DND-41 (cell line): ENCODE results near the gene RIN1.

ENCODE experiments used
- ATAC-seq: fragments of 200-7000 bp; cut with Tn5 transposase; 3 replicates; pipeline ENCODE4 v1.9.1; 2021; ENCODE audit warnings: low read depth; ENCODE audit not compliant: insufficient read depth
- DNase-seq: peaks from one replicate; pipeline ENCODE4 v3.0.0-alpha.2; 2020
- H2AFZ ChIP-seq: 2 replicates; pipeline ENCODE4 v1.6.0; 2012; ENCODE audit warnings: low read depth, low read length
- H3K27ac ChIP-seq: 2 replicates; pipeline ENCODE4 v1.5.1; 2012; ENCODE audit warnings: low read length, inconsistent platforms
- H3K27me3 ChIP-seq: fragments of 200-600 bp; sonication (generic); 2 replicates; pipeline ENCODE4 v1.6.0; 2012; ENCODE audit warnings: low read length, mild to moderate bottlenecking, inconsistent platforms; ENCODE audit not compliant: insufficient read depth, poor library complexity
- H3K36me3 ChIP-seq: 2 replicates; pipeline ENCODE4 v1.5.1; 2012; ENCODE audit warnings: low read length, inconsistent platforms; ENCODE audit not compliant: insufficient read depth
- H3K4me1 ChIP-seq: 2 replicates; pipeline ENCODE4 v1.5.1; 2012; ENCODE audit warnings: mild to moderate bottlenecking, low read length; ENCODE audit not compliant: insufficient read depth
- H3K4me2 ChIP-seq: 2 replicates; pipeline ENCODE4 v1.6.0; 2012; ENCODE audit warnings: mild to moderate bottlenecking, moderate library complexity, low read length, inconsistent platforms; ENCODE audit not compliant: insufficient read depth
- H3K4me3 ChIP-seq, 2 experiments: fragments of 200-600 bp in 1 of 2; shearing (Covaris generic) in 1 of 2; 2 replicates each; pipeline ENCODE4 v1.5.1; 2012 to 2016; ENCODE audit warnings: inconsistent platforms in 2 of 2, low read length in 2 of 2, mild to moderate bottlenecking in 2 of 2, low read depth in 1 of 2, moderate library complexity in 1 of 2
- H3K79me2 ChIP-seq: 2 replicates; pipeline ENCODE4 v1.6.0; 2012; ENCODE audit warnings: low read length, inconsistent platforms; ENCODE audit not compliant: insufficient read depth
- H3K9ac ChIP-seq: 2 replicates; pipeline ENCODE4 v1.6.0; 2012; ENCODE audit warnings: low read depth, mild to moderate bottlenecking, inconsistent platforms, low read length, moderate library complexity
- H3K9me3 ChIP-seq: 2 replicates; pipeline ENCODE4 v1.5.1; 2012; ENCODE audit warnings: low read length, moderate library complexity, mild to moderate bottlenecking, inconsistent platforms; ENCODE audit not compliant: insufficient read depth, severe bottlenecking
- H4K20me1 ChIP-seq: 2 replicates; pipeline ENCODE4 v1.6.0; 2012; ENCODE audit warnings: low read length; ENCODE audit not compliant: insufficient read depth
- EZH2 ChIP-seq: IDR thresholded peaks from 3 replicates; pipeline ENCODE4 v1.6.1; 2012; ENCODE audit warnings: borderline replicate concordance, low read depth, mild to moderate bottlenecking, moderate library complexity, low read length, inconsistent platforms; ENCODE audit not compliant: severe bottlenecking
- TF ChIP-seq, protein P1 (sequence below): IDR thresholded peaks from 2 replicates; pipeline ENCODE4 v1.5.1; 2012; ENCODE audit warnings: borderline replicate concordance, low read length, moderate library complexity, mild to moderate bottlenecking; ENCODE audit not compliant: poor library complexity, severe bottlenecking; ENCODE audit errors: extremely low read depth

Gene RIN1

DNA sequence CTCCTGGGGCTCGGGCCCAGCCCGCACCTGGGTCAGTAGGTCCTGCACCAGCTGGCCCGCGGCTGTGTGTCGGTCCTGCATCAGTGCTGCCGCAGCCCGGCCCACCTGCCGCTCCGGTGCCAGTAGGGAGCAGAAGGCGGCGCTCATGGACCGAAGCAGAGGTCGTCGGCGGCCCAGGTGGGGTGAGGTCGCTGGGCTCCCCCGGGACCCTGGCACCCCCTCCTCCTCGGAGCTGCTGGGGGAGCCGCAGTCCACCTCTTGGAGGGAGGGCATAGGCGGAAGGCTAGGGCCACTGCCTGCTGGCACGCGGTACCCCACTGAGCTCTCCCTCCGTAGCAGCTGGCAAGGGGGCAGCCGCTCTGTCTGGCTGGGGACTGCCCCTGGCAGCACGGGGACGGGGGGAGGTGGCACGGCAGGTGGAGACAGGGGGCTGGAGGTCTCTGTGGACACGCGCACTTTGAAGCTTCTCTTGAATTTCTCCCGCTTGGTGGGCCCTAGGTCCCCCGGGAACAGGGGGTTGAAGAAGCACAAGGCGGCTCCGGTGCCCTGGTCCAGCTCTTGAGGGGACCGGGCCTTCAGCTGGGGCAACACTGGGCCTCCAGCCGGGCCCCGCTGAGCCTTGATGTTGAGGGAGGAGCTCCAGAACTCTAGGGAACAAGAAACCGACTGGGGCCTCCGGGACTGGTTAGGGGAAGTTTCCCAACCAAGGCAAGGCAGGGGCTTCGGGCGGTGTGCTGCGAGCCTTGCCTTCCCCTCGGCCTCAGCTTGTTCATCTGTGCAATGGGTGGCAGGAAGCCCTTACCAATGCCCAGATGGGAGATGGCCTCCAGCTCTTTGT is 1.4 kb downstream of the RIN1 start:
- no peaks in the 10 kb centered on the region for H3K4me1 ChIP-seq
- H4K20me1 ChIP-seq: peaks cover 11% of the 10 kb centered on the region; the same call in 1 of the 2 replicates
- no peaks in the 10 kb centered on the region for H3K9me3 ChIP-seq
- no peak overlapping the region for H3K4me2 ChIP-seq
- no peak overlapping the region for H3K27ac ChIP-seq
- ATAC-seq (no peak), DNase-seq (no peak)
- H3K9ac ChIP-seq: no peak overlapping the region
- H3K27me3 ChIP-seq: no peaks in the 10 kb centered on the region
- no peak overlapping the region for H3K4me3 ChIP-seq
- no peaks in the 10 kb centered on the region for H3K79me2 ChIP-seq
- TF ChIP-seq, protein P1, sequence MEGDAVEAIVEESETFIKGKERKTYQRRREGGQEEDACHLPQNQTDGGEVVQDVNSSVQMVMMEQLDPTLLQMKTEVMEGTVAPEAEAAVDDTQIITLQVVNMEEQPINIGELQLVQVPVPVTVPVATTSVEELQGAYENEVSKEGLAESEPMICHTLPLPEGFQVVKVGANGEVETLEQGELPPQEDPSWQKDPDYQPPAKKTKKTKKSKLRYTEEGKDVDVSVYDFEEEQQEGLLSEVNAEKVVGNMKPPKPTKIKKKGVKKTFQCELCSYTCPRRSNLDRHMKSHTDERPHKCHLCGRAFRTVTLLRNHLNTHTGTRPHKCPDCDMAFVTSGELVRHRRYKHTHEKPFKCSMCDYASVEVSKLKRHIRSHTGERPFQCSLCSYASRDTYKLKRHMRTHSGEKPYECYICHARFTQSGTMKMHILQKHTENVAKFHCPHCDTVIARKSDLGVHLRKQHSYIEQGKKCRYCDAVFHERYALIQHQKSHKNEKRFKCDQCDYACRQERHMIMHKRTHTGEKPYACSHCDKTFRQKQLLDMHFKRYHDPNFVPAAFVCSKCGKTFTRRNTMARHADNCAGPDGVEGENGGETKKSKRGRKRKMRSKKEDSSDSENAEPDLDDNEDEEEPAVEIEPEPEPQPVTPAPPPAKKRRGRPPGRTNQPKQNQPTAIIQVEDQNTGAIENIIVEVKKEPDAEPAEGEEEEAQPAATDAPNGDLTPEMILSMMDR: no peak
- no peak for TF ChIP-seq EZH2
- no peak overlapping the region for H2AFZ ChIP-seq
- H3K36me3 ChIP-seq: peaks cover 31% of the 10 kb centered on the region

DNA sequence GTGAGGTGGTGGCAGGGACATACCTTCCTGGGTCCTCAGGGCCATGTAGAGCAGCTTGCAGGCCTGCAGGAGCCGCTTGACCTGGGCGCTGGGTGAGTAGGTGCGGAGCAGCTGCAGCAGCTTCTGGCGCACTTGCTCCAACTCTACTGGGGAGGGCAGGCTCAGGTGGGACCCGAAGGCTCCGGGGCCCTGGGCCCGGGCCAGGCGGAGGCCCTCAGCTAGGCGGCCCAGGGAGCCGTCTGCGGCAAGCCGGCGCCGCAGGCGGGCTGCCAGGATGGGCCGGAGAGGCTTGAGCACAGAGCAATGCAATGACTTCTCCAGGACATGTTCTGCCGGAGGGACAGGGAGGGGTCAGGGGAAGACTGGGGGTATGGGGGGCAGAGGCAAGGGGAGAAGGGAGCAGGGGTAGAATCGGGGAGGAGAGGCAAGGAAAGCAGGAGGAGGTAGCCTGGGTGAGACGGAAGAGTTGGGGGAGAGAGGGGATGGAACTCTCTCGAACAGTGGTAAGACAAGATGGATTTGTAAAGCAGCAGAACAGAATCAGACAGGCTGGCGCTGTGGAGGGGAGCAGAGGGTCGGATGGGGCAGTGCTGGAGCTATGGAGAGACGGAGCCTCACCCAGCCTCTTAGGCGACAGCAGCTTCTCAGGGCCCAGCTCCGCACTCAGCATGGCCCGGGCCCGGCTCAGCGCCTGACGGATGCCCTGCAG is 2.2 kb downstream of the RIN1 start:
- H3K79me2 ChIP-seq: no peaks in the 10 kb centered on the region
- no peak overlapping the region for H3K9ac ChIP-seq
- DNase-seq (no peak), ATAC-seq (no peak)
- H3K27me3 ChIP-seq: no peaks in the 10 kb centered on the region
- no peak overlapping the region for H3K4me3 ChIP-seq
- H3K36me3 ChIP-seq: peaks cover 24% of the 10 kb centered on the region
- no peaks in the 10 kb centered on the region for H3K4me1 ChIP-seq
- H3K4me2 ChIP-seq: no peak overlapping the region
- TF ChIP-seq EZH2: no peak
- TF ChIP-seq, protein P1: no peak
- H2AFZ ChIP-seq: no peak overlapping the region
- H3K27ac ChIP-seq: no peak overlapping the region
- H4K20me1 ChIP-seq: peaks cover 11% of the 10 kb centered on the region; the same call in 1 of the 2 replicates
- H3K9me3 ChIP-seq: no peaks in the 10 kb centered on the region

DNA sequence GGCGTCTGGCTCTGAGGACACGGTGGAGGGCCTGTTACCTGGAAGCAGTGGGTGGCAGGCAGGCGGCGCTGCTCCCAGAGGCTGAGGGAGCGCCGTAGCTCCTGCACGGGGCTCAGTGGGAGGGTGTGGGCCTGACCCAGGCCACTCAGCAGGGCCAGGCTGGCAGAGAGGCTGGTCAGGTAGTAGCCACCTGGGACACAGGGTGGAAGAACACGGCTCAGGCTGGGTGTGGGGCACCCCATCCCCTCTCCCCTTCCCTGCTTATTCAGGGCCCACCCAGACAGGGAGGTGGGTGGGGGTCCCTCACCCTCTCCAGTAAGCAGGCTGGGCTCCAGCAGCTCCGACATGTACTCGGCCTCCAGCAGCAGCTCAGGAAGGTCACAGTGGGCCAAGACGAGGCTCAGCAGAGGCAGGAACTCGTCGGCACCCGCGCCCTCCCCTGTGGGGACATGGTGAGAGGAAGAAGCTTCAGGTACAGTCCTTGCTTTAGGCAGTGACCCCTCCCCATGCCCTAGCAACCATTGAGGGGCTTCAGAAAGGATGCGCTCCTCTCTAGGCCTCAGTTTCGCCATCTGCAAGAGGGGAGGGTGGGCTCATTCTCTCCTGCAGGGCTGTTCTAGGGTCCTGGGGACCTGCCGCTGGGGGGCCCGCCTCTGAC is 2.9 kb downstream of the RIN1 start:
- Histone ChIP-seq H3K4me2 (no peak overlapping the region), H3K79me2 (no peaks in the 10 kb centered on the region), H3K36me3 (peaks cover 17% of the 10 kb centered on the region), H3K9ac (no peak overlapping the region), H3K9me3 (no peaks in the 10 kb centered on the region), H3K27me3 (no peaks in the 10 kb centered on the region), H4K20me1 (peaks cover 6% of the 10 kb centered on the region; the same call in 1 of the 2 replicates), H3K27ac (no peak overlapping the region), H3K4me1 (peaks cover 4% of the 10 kb centered on the region), H2AFZ (no peak overlapping the region), H3K4me3 (no peak overlapping the region)
- TF ChIP-seq, protein P1: no peak
- TF ChIP-seq EZH2: no peak
- ATAC-seq (no peak), DNase-seq (no peak)
